DMS79 (cell line): ENCODE data around the gene CFAP299.
"Not testable (repeated sequence)": the region's sequence is repeated elsewhere in the genome, so short reads cannot be mapped to it uniquely, and the experiment has no call there.

Source experiments
- DNase-seq: peaks from one replicate; lab custom pipeline; 2025; lab: John Stamatoyannopoulos, UW

CFAP299 gene

GRCh38 chr4:80331693-80332092, 3.8 kb upstream of the CFAP299 start:
- DNase-seq = no peak

- DNase-seq = no peak
Observed at GRCh38 chr4:80333121-80333520, 2.4 kb upstream of the CFAP299 start.

- DNase-seq = no peak
Observed at GRCh38 chr4:80334568-80334967, 962 bp upstream of the CFAP299 start.

GRCh38 chr4:80335226-80335553, 340 bp upstream of the CFAP299 start:
- no peak for DNase-seq

- peak; percentile 1 for DNase-seq
Observed at GRCh38 chr4:80336582-80336981, 1.1 kb downstream of the CFAP299 start.

- DNase-seq = no peak
Observed at GRCh38 chr4:80340036-80340435, 4.5 kb downstream of the CFAP299 start.

- DNase-seq = not testable (repeated sequence)
Observed at GRCh38 chr4:80342684-80343083, 7.2 kb downstream of the CFAP299 start.

- no peak for DNase-seq
Observed at GRCh38 chr4:80343887-80344286, 8.4 kb downstream of the CFAP299 start.

GRCh38 chr4:80360084-80360483, 24.6 kb downstream of the CFAP299 start:
- DNase-seq = no peak

- no peak for DNase-seq
Observed at GRCh38 chr4:80360900-80361299, 25.4 kb downstream of the CFAP299 start.

- DNase-seq = no peak
Observed at GRCh38 chr4:80361329-80361900, 25.9 kb downstream of the CFAP299 start.

GRCh38 chr4:80362578-80363181, 27.1 kb downstream of the CFAP299 start:
- DNase-seq = peak; percentile 14

GRCh38 chr4:80365928-80366327, 30.4 kb downstream of the CFAP299 start:
- DNase-seq = peak; percentile 85

- no peak for DNase-seq
Observed at GRCh38 chr4:80367737-80368136, 32.2 kb downstream of the CFAP299 start.

GRCh38 chr4:80370635-80371034, 35.1 kb downstream of the CFAP299 start:
- DNase-seq = no peak

- no peak for DNase-seq
Observed at GRCh38 chr4:80371046-80371445, 35.5 kb downstream of the CFAP299 start.

- no peak for DNase-seq
Observed at GRCh38 chr4:80374180-80374579, 38.6 kb downstream of the CFAP299 start.

- no peak for DNase-seq
Observed at GRCh38 chr4:80382090-80382832, 46.7 kb downstream of the CFAP299 start.

GRCh38 chr4:80385397-80386280, 50.1 kb downstream of the CFAP299 start:
- no peak for DNase-seq

GRCh38 chr4:80386281-80386886, 50.9 kb downstream of the CFAP299 start:
- DNase-seq = no peak

- DNase-seq = no peak
Observed at GRCh38 chr4:80387390-80388283, 52.1 kb downstream of the CFAP299 start.
